ENCODE measurements around the gene SSC5D.

The SSC5D gene

DNA sequence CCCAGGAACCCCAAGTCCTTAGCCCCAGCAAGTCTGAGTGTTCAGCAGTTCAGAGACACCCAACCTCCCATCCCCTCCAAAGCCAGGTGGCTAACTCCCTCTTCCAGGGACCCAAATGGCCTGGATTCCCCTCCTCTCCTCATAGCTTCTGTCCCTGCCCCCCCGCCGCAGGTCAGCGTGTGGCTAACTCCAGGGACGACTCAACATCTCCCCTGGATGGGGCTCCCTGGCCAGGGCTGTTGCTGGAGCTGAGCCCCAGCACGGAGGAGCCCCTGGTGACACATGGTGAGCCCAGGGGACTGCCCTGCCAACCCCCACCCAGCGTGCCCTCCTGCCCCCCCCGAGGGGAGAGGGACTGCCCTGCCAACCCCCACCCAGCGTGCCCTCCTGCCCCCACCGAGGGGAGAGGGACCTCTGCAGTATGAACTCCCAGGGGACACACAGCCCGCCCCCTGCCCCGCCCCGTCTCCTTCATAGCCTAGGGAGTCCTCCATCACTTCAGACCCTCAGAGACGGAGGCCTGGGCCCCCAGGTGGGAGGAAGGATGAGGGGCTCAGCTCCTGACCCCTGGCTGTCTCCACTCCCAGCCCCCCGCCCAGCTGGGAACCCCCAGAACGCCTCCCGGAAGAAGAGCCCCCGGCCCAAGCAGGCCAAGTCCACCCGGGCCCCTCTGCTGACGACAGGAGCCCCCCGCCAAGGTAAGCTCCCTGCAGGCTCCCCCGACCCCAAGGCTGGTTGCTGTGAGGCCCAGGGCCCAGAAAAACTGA is 1.7 kb downstream of the SSC5D start:
- peaks cover 4% of the 10 kb centered on the region for H3K36me3 ChIP-seq
- H3K9me3 ChIP-seq (ENCODE audit: severe bottlenecking), result no peaks in the 10 kb centered on the region
- H3K27ac ChIP-seq, result peak overlapping the region; percentile 57
- TF ChIP-seq, protein P1, sequence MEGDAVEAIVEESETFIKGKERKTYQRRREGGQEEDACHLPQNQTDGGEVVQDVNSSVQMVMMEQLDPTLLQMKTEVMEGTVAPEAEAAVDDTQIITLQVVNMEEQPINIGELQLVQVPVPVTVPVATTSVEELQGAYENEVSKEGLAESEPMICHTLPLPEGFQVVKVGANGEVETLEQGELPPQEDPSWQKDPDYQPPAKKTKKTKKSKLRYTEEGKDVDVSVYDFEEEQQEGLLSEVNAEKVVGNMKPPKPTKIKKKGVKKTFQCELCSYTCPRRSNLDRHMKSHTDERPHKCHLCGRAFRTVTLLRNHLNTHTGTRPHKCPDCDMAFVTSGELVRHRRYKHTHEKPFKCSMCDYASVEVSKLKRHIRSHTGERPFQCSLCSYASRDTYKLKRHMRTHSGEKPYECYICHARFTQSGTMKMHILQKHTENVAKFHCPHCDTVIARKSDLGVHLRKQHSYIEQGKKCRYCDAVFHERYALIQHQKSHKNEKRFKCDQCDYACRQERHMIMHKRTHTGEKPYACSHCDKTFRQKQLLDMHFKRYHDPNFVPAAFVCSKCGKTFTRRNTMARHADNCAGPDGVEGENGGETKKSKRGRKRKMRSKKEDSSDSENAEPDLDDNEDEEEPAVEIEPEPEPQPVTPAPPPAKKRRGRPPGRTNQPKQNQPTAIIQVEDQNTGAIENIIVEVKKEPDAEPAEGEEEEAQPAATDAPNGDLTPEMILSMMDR (IDR thresholded peaks at IDR 0.05; ENCODE audit: low read depth, low read length), result no peak
- H3K4me3 ChIP-seq (ENCODE audit: low read depth, low read length), result no peak overlapping the region
- H3K27me3 ChIP-seq (ENCODE audit: insufficient read depth, low read depth, severe bottlenecking), result no peaks in the 10 kb centered on the region
- peak; percentile 34 for DNase-seq

DNA sequence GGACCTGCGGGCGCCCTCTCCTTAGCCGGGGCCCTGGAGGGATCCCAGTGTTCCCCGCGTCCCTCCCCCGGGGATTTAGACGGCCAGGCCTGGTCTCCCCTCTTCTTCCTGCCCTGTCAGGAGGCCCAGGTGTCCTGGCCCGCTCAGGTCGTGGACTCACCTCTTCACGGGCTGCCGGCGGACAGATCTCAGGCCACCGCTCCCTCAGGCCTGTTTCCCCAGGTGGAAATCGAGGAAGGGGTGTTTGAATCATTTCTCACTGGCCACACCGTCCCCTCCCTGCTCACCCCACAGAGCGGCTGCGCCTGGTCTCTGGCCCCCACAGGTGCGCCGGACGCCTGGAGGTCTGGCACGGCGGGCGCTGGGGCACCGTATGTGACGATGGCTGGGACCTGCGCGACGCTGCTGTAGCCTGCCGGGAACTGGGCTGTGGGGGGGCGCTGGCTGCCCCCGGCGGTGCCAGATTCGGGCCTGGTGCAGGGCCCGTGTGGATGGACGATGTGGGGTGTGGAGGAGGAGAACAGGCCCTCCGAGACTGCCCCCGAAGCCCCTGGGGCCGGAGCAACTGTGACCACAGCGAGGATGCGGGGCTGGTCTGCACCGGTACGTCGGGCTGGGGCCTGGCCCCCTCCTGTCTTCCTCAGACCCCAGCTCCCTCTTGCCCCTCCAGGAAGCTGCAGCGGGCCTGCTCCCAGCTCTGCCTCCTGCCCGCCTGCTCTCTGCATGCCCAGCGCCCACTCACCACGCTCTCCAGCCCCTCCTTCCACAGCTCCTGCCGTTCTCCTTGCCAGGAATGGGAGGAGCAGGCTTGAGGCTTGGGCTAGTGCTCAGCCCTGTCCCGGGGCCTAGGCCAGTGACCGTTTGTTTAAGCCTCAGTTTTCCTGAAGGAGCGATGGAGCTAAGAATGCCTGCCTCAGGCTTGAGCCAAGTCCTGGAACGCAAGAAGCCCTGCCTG is 2.5 kb downstream of the SSC5D start:
- Histone ChIP-seq H3K27me3 (ENCODE audit: insufficient read depth, low read depth, severe bottlenecking) (no peaks in the 10 kb centered on the region), H3K9me3 (ENCODE audit: severe bottlenecking) (no peaks in the 10 kb centered on the region), H3K4me3 (ENCODE audit: low read depth, low read length) (no peak overlapping the region), H3K36me3 (peaks cover 4% of the 10 kb centered on the region), H3K27ac (0 out of 2 replicates have a peak overlapping the region, but pooled peaks have one; percentile 6)
- no peak for DNase-seq
- TF ChIP-seq, protein P1 (IDR thresholded peaks at IDR 0.05; ENCODE audit: low read depth, low read length), result no peak

DNA sequence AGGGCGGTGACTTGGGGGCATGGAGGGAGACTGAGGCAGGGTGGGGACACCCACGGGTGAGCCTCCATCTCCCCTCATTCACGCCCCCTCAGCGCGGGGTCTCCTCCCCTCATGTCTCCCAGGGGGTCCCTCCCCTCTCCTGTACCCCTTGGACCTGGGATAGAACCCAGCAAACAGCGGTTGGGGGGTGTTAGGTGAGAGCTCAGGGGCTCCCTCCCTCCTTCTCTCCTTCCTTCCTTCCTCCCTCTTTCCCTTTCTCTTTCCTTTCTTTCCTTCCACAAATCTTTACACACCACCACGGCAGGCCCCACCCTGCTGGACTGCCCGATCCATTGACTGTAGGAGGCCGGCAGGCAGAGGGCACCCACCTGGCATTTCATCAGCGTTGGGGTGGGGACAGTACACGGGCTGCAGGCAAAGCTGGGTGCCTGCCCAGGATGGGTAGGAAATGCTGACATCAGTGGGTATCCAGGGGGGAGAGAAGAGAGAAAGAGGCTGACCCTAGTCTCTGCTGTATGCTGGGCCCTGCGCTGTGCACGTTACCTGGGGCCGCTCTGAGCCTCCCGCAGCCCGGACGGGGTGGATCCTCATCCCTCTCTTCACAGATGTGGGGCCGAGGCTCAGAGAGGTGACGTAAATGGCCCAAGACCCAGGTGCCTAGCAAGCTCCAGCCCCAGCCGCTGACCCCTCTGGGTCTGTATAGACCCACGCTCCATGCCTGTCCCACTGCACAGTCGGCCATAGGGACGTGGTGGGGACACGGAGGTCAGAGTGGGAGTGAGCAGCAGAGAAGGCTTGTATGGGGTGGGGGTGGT is 3.5 kb downstream of the SSC5D start:
- TF ChIP-seq, protein P1 (IDR thresholded peaks at IDR 0.05; ENCODE audit: low read depth, low read length), result no peak
- no peaks in the 10 kb centered on the region for H3K36me3 ChIP-seq
- no peaks in the 10 kb centered on the region for H3K27me3 ChIP-seq (ENCODE audit: insufficient read depth, low read depth, severe bottlenecking)
- no peak overlapping the region for H3K4me3 ChIP-seq (ENCODE audit: low read depth, low read length)
- H3K27ac ChIP-seq, result no peak overlapping the region
- no peaks in the 10 kb centered on the region for H3K9me3 ChIP-seq (ENCODE audit: severe bottlenecking)
- DNase-seq, result no peak

DNA sequence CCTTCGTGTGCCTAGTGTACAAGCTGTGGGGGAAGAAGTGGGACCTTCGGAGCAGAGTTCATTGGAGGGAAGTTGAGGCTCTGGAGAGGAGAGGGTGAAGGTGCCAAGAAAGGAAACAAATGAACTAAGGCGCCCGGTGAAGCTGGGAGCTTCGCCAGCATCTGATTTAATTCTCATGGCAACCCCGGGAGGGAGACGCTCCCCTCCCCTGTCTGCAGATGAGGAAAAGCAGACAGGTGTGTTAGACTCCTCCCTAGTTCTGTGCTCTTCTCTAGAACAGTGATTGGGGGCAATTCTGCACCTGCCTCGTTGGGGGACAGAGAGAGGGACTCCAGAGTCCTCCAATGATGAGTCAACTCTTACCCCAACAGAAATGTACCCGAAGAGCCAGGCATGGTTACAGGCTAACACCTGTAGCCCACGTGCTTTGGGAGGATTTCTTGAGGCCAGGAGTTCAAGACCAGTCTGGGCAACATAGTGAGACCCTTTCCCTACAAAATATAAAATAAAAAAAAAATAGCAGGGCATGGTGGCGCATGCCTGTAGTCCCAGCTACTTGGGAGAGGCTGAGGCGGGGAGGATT is 4.2 kb downstream of the SSC5D start:
- H3K9me3 ChIP-seq (ENCODE audit: severe bottlenecking), result no peaks in the 10 kb centered on the region
- no peaks in the 10 kb centered on the region for H3K36me3 ChIP-seq
- no peak for DNase-seq
- TF ChIP-seq, protein P1 (IDR thresholded peaks at IDR 0.05; ENCODE audit: low read depth, low read length), result no peak
- H3K4me3 ChIP-seq (ENCODE audit: low read depth, low read length), result no peak overlapping the region
- no peaks in the 10 kb centered on the region for H3K27me3 ChIP-seq (ENCODE audit: insufficient read depth, low read depth, severe bottlenecking)
- no peak overlapping the region for H3K27ac ChIP-seq

DNA sequence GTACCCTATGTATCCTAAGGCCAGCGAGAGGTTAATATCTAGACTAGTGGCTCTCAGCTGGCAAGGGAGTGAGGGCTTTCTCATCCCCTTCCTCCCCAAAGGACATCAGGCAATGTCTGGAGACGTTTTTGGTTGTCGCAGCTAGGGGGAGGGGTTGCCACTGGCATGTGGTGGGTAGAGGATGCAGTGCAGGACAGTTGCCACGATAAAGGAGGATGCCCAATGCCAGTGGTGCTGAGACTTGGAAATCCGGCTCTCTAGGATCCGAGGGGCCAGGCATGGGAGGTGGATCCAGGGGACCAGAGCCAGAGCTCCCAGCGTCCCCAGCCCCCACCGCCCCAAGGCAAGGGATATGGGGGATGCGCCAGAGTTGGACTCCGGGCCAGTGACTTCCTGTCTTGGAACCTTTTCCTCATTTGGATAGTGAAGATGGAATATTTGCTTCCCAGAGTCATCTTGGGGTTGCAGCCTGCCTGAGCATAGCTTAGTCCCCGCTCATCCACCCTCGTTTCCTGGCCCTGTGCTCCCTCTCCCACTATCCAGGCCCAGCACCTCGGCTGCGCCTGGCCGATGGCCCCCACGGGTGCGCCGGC is 4.9 kb downstream of the SSC5D start:
- Histone ChIP-seq H3K27ac (no peak overlapping the region), H3K9me3 (ENCODE audit: severe bottlenecking) (no peaks in the 10 kb centered on the region), H3K4me3 (ENCODE audit: low read depth, low read length) (no peak overlapping the region), H3K27me3 (ENCODE audit: insufficient read depth, low read depth, severe bottlenecking) (no peaks in the 10 kb centered on the region), H3K36me3 (no peaks in the 10 kb centered on the region)
- DNase-seq, result no peak
- TF ChIP-seq, protein P1 (IDR thresholded peaks at IDR 0.05; ENCODE audit: low read depth, low read length), result no peak
